Activated T-helper 2 cell treated with anti-CD3 and anti-CD28 coated beads, Interferon-gamma antibody, Interleukin-2, Interleukin-4, amounts not matched to agents 10 μg/mL and 5 μg/mL and 100 μg/mL, durations not matched to agents 14 hours and 24 hours and 36 hours (primary cell): ENCODE results near the gene SLC2A6. TPM values are rescaled to one million over a fixed set of nuclear protein-coding genes. Genes with fewer than 3 reads are reported as not detected.

Experiments used
- DNase-seq: peaks from one replicate; pipeline ENCODE4 v3.0.0; 2021; ENCODE audit warnings: low spot score
- H3K27ac Mint-ChIP-seq: one replicate; pipeline ENCODE4 v1.8.0; 2021; ENCODE audit warnings: mixed read lengths
- H3K27me3 Mint-ChIP-seq: one replicate; pipeline ENCODE4 v1.8.0; 2021; ENCODE audit warnings: low read depth, mixed read lengths
- H3K36me3 Mint-ChIP-seq: one replicate; pipeline ENCODE4 v1.8.0; 2021; ENCODE audit warnings: low read depth, mixed read lengths
- H3K4me1 Mint-ChIP-seq: one replicate; pipeline ENCODE4 v1.8.0; 2021; ENCODE audit warnings: low read depth, mixed read lengths
- H3K4me3 Mint-ChIP-seq: one replicate; pipeline ENCODE4 v1.8.0; 2021; ENCODE audit warnings: low read depth, mild to moderate bottlenecking, moderate library complexity, mixed read lengths
- H3K9me3 Mint-ChIP-seq: one replicate; pipeline ENCODE4 v1.8.0; 2021; ENCODE audit warnings: mixed read lengths
- intact Hi-C: fragments of 100-400 bp; cut with micrococcal nuclease; formaldehyde crosslinking; loops from one replicate; pipeline ENCODE4 v1.15.1; 2023
- total RNA-seq: library from RNA; stranded (reverse); gene quantifications from 2 replicates; pipeline ENCODE4 v1.2.3, GENCODE V29; 2022

The SLC2A6 gene
- total RNA-seq, 1 donor from 2014 or later = 6.1 TPM

DNA sequence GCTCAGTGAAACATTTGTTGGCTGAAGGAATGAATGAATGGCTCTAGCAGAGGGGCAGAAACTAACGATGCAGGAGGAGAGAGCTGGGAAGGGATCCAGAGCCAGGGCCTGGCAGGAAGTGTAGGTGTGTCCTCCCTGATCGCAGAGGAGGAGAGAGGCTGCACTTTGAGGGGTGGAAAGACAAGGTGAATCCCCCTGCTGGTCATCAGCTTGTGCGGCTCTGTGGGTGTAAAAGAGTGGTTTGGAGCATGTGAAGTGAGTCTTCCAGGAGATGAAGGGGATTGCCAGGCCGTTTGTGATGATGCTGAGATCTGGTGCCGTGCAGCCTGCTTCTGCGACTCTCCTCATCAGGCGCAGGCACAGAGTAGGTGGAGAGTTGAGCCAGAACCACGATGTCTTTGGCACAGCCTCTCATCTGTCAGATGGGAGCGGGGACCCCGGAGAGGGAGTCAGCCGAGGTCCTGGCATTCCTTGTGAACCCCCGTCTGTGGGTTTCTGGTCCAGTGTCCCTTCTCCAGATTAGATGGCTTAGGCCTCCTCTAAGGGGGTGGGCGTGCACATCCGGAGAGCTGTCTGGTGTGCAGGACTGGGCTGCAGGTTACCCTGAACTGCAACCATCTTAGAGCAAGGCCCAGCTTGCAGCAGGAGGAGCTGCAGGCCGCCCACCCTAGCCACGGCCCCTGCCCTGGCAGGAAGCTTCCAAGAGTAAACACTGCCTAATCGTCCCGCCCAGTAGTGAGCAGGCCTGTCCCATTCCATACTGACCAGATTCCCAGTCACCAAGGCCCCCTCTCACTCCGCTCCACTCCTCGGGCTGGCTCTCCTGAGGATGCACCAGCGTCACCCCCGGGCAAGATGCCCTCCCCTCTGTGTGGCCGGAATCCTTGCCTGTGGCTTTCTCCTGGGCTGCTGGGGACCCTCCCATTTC lies 57.0 kb downstream of the SLC2A6 start, which contains the start of gene ADAMTS13:
Gene ADAMTS13 (plus strand): TSS at position 753 of the 928 bp plus-strand sequence. CDS start 77 bp downstream, at position 830.
- peak within 1 kb of the TSS; percentile 62 for H3K27ac Mint-ChIP-seq
- peaks cover 4% of the 10 kb centered on the region for H3K36me3 Mint-ChIP-seq
- H3K4me3 Mint-ChIP-seq = no peak within 1 kb of the TSS
- no peaks in the 10 kb centered on the region for H3K9me3 Mint-ChIP-seq
- H3K27me3 Mint-ChIP-seq = peaks cover 4% of the 10 kb centered on the region
- DNase-seq = no peak
- H3K4me1 Mint-ChIP-seq = peaks cover 29% of the 10 kb centered on the region
- intact Hi-C loops = no loop called here

Other genes starting within 250 kb of the SLC2A6 start
- 0.14 and 0.30 TPM in 2 replicates for gene ABO, start 203.9 kb downstream of the SLC2A6 start, total RNA-seq
- 23.0 and 24.4 TPM in 2 replicates for gene SURF6, start 142.9 kb downstream of the SLC2A6 start, total RNA-seq
- gene MED22, start 131.0 kb downstream of the SLC2A6 start, total RNA-seq = 35.2 and 36.4 TPM in 2 replicates
- gene RPL7A, start 130.9 kb downstream of the SLC2A6 start, total RNA-seq = 2,586 and 2,588 TPM in 2 replicates
- gene SURF1, start 122.6 kb downstream of the SLC2A6 start, total RNA-seq = 32.4 and 33.0 TPM in 2 replicates
- gene SURF2, start 122.5 kb downstream of the SLC2A6 start, total RNA-seq = 16.9 and 22.1 TPM in 2 replicates
- gene SURF4, start 103.0 kb downstream of the SLC2A6 start, total RNA-seq = 388 and 393 TPM in 2 replicates
- 0.87 and 1.0 TPM in 2 replicates for gene STKLD1, start 102.7 kb downstream of the SLC2A6 start, total RNA-seq
- 31.7 and 32.8 TPM in 2 replicates for gene REXO4, start 61.1 kb downstream of the SLC2A6 start, total RNA-seq
- 1.5 and 1.6 TPM in 2 replicates for gene ADAMTS13, start 56.7 kb downstream of the SLC2A6 start, total RNA-seq
- 0.46 TPM in 2 replicates for gene CACFD1, start 19.1 kb downstream of the SLC2A6 start, total RNA-seq
- gene MYMK, start 45.9 kb upstream of the SLC2A6 start, total RNA-seq = not detected in 2 replicates
- gene ADAMTSL2, start 55.6 kb upstream of the SLC2A6 start, total RNA-seq = not detected in 2 replicates
- not detected in 2 replicates for gene FAM163B, start 130.3 kb upstream of the SLC2A6 start, total RNA-seq
- not detected in 2 replicates for gene DBH, start 157.3 kb upstream of the SLC2A6 start, total RNA-seq